SJSA1 (cell line): ENCODE results near the gene HOOK2. TPM values are rescaled to one million over a fixed set of nuclear protein-coding genes. Genes with fewer than 3 reads are reported as not detected.

ENCODE experiments used
- DNase-seq, 2 experiments: peaks; one replicate each; pipeline ENCODE4 v3.0.0-alpha.2; 2015 to 2020; ENCODE audit warnings: low spot score in 2 of 2, low read depth in 1 of 2
- H3K27ac ChIP-seq: fragments of 250-450 bp; sonication (Bioruptor Pico); 2 replicates; pipeline ENCODE4 v1.5.1; 2020; ENCODE audit warnings: mild to moderate bottlenecking, moderate library complexity
- H3K27me3 ChIP-seq: fragments of 250-450 bp; sonication (Bioruptor Pico); replicated peaks from 2 replicates; pipeline ENCODE4 v1.5.1; 2020; ENCODE audit warnings: mild to moderate bottlenecking, moderate library complexity
- H3K36me3 ChIP-seq: fragments of 250-450 bp; sonication (Bioruptor Pico); 2 replicates; pipeline ENCODE4 v1.5.1; 2020; ENCODE audit warnings: mild to moderate bottlenecking
- H3K4me1 ChIP-seq: fragments of 250-450 bp; sonication (Bioruptor Pico); replicated peaks from 2 replicates; pipeline ENCODE4 v1.6.1; 2021; ENCODE audit warnings: mild to moderate bottlenecking
- H3K4me3 ChIP-seq: fragments of 250-450 bp; sonication (Bioruptor Pico); 2 replicates; pipeline ENCODE4 v1.5.1; 2020; ENCODE audit warnings: mild to moderate bottlenecking
- H3K9me3 ChIP-seq: fragments of 250-450 bp; sonication (Bioruptor Pico); replicated peaks from 2 replicates; pipeline ENCODE4 v1.5.1; 2020; ENCODE audit warnings: mild to moderate bottlenecking
- total RNA-seq: library from RNA; depleted of rRNA; stranded (reverse); fragments of >200 nt; shearing (Covaris generic); gene quantifications from 2 replicates; pipeline ENCODE4 v1.2.3, GENCODE V29; 2014

HOOK2 gene
- total RNA-seq, 1 experiment from 2014 or later, result 12.4 TPM

- H3K4me3 ChIP-seq, result peak overlapping the region; percentile 37
- H3K27me3 ChIP-seq, result no peaks in the 10 kb centered on the region
- peak overlapping the region; percentile 69 for H3K27ac ChIP-seq
- no peaks in the 10 kb centered on the region for H3K9me3 ChIP-seq
- H3K36me3 ChIP-seq, result peaks cover 16% of the 10 kb centered on the region
- DNase-seq, result peak; percentile 96
- H3K4me1 ChIP-seq, result peaks cover 74% of the 10 kb centered on the region
These were observed 14.7 kb upstream of the HOOK2 start for GRCh38 chr19:12789904-12790619.

GRCh38 chr19:12789098-12789903 is 13.9 kb upstream of the HOOK2 start:
- Histone ChIP-seq H3K36me3 (peaks cover 16% of the 10 kb centered on the region), H3K27ac (peak overlapping the region; percentile 69), H3K27me3 (no peaks in the 10 kb centered on the region), H3K4me1 (peaks cover 78% of the 10 kb centered on the region), H3K9me3 (no peaks in the 10 kb centered on the region), H3K4me3 (peak overlapping the region; percentile 37)
- peak in 1 of 2 experiments; percentile 64 for DNase-seq

- no peaks in the 10 kb centered on the region for H3K27me3 ChIP-seq
- peak overlapping the region; percentile 37 for H3K4me3 ChIP-seq
- peaks cover 78% of the 10 kb centered on the region for H3K4me1 ChIP-seq
- peak overlapping the region; percentile 69 for H3K27ac ChIP-seq
- no peaks in the 10 kb centered on the region for H3K9me3 ChIP-seq
- DNase-seq, result peak; percentile 69 to 80
- H3K36me3 ChIP-seq, result peaks cover 16% of the 10 kb centered on the region
These were observed 13.3 kb upstream of the HOOK2 start for GRCh38 chr19:12788682-12789097.

DNA sequence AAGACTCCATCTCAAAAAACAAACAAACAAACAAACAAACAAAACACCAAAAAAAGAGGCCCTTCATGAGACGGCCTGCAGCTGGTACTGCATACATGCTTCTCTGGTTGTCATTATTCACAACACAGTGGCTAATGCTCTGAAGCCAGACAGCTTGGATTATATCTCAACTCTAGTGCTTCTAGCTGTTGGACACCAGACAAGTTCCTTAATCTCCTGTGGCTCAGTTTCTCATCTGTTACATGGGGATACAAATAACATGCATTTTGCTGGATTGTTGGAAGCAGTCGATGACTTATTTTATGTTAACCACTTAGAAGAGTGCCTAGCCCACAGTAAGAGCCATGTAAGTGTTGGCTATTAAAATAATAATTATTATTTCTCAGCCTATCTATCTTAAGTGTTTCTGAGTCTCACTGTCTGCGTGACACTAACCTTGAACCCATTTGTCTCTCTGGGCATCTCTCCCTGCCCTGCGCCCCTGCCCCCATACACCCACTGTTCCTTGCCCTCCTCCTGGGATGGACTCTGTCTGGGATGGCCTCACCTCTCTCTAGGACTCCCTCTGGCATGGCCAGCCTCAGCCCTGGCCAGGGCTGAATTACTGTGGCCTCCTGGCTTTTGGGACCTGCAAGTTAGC is 12.8 kb upstream of the HOOK2 start:
- Histone ChIP-seq H3K4me1 (peaks cover 81% of the 10 kb centered on the region), H3K9me3 (no peaks in the 10 kb centered on the region), H3K36me3 (peaks cover 15% of the 10 kb centered on the region), H3K4me3 (no peak overlapping the region), H3K27me3 (no peaks in the 10 kb centered on the region), H3K27ac (0 out of 2 replicates have a peak overlapping the region, but pooled peaks have one; percentile 69)
- no peak for DNase-seq

- H3K4me1 ChIP-seq, result peaks cover 88% of the 10 kb centered on the region
- peaks cover 8% of the 10 kb centered on the region for H3K36me3 ChIP-seq
- no peak overlapping the region for H3K4me3 ChIP-seq
- no peaks in the 10 kb centered on the region for H3K27me3 ChIP-seq
- H3K27ac ChIP-seq, result 0 out of 2 replicates have a peak overlapping the region, but pooled peaks have one; percentile 69
- DNase-seq, result peak in 1 of 2 experiments; percentile 65
- H3K9me3 ChIP-seq, result no peaks in the 10 kb centered on the region
These were observed 12.1 kb upstream of the HOOK2 start for GRCh38 chr19:12787458-12787857.

GRCh38 chr19:12786952-12787351 is 11.6 kb upstream of the HOOK2 start:
- Histone ChIP-seq H3K27me3 (no peaks in the 10 kb centered on the region), H3K9me3 (no peaks in the 10 kb centered on the region), H3K36me3 (peaks cover 3% of the 10 kb centered on the region), H3K27ac (no peak overlapping the region), H3K4me1 (peaks cover 93% of the 10 kb centered on the region), H3K4me3 (no peak overlapping the region)
- DNase-seq, result no peak

DNA sequence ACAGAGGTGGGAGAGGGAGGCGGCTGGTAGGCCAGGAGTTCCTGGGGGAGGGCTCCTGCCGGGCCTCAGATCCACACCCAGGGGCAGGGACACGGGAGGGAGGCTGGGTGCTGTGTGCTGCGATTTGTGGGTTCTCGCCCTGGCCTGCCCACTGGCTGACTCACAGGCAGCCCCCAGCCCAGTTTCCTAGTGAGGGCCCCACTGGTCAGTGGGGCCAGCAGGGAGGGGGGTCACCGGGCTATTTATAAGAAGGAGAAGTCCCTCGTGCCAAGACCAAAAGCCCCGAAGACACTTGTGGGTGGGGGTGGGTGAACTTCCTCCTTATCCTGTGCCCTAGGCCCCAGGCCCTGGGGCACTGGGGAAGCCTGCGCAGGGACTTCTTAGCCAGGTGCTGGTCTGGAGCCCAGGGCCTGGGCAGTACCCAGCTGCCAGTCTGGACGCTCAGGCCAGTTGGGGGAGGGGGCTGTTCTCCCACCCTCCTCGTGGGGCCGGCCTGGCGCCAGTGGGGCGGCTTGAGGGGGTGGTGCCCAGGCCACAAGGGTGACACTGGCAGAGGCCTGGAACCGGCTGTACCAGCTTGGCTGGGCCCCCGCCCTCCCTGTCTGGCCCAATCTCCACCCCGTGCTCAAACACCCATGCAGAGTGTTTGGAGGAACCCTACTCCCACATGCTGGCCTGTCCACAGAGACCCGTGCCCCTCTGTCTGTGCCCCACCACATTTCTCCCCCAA is 11.0 kb upstream of the HOOK2 start:
- H3K36me3 ChIP-seq, result no peaks in the 10 kb centered on the region
- no peaks in the 10 kb centered on the region for H3K27me3 ChIP-seq
- no peaks in the 10 kb centered on the region for H3K9me3 ChIP-seq
- DNase-seq, result no peak
- no peak overlapping the region for H3K4me3 ChIP-seq
- H3K4me1 ChIP-seq, result peaks cover 93% of the 10 kb centered on the region
- H3K27ac ChIP-seq, result peak overlapping the region; percentile 77

GRCh38 chr19:12785431-12786031 is 10.2 kb upstream of the HOOK2 start:
- Histone ChIP-seq H3K27ac (peak overlapping the region; percentile 77), H3K4me1 (peaks cover 86% of the 10 kb centered on the region), H3K27me3 (no peaks in the 10 kb centered on the region), H3K9me3 (no peaks in the 10 kb centered on the region), H3K4me3 (no peak overlapping the region), H3K36me3 (no peaks in the 10 kb centered on the region)
- DNase-seq, result no peak

DNA sequence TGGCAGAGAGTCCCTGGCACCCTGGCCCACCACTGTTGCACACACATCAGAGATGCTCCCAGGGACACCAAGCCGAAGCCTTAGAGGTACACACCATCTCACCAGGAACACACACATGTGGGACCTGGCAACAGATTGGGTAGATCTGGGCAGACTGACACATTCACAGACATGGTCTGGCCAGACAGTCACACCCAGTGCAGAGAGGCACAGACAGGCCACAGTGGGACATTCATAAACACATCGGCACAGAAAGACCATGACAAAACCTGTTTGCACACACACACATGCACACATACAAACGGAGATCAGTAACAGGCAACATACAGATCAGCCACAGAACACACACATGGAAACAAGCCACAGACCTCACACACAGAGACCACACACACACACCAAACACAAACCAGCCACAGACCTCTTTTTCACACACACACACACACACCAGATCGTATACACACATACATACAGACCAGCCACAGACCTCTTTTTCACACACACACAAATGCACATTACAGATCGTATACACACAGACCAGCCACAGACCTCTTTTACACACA is 9.6 kb upstream of the HOOK2 start:
- no peaks in the 10 kb centered on the region for H3K27me3 ChIP-seq
- H3K27ac ChIP-seq, result peak overlapping the region; percentile 77
- H3K9me3 ChIP-seq, result no peaks in the 10 kb centered on the region
- peak; percentile 72 to 77 for DNase-seq
- peaks cover 81% of the 10 kb centered on the region for H3K4me1 ChIP-seq
- H3K36me3 ChIP-seq, result no peaks in the 10 kb centered on the region
- no peak overlapping the region for H3K4me3 ChIP-seq

DNA sequence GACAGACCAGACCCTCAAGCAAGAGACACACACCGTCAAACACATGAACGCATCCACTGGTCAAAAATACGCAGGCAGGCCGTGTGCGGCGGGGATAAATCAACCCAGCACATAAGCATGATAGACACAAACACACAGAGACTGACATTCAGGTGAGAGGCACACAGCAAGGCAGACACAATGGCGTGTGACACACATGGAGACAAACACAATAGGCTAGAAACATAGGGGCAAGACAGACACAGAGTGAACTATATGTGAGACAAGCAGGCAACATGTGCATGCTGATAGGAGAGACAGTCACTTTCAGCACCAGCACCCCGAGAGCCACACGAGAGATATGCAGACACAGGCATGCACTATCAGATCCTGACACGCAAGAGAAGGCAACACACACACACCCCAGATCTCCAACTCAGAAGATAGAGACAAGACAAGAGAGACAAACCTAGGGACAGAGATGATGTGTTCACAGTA is 9.1 kb upstream of the HOOK2 start:
- peak in 1 of 2 experiments; percentile 63 for DNase-seq
- no peaks in the 10 kb centered on the region for H3K36me3 ChIP-seq
- H3K27me3 ChIP-seq, result no peaks in the 10 kb centered on the region
- H3K9me3 ChIP-seq, result no peaks in the 10 kb centered on the region
- H3K27ac ChIP-seq, result peak overlapping the region; percentile 77
- peaks cover 80% of the 10 kb centered on the region for H3K4me1 ChIP-seq
- H3K4me3 ChIP-seq, result no peak overlapping the region

DNA sequence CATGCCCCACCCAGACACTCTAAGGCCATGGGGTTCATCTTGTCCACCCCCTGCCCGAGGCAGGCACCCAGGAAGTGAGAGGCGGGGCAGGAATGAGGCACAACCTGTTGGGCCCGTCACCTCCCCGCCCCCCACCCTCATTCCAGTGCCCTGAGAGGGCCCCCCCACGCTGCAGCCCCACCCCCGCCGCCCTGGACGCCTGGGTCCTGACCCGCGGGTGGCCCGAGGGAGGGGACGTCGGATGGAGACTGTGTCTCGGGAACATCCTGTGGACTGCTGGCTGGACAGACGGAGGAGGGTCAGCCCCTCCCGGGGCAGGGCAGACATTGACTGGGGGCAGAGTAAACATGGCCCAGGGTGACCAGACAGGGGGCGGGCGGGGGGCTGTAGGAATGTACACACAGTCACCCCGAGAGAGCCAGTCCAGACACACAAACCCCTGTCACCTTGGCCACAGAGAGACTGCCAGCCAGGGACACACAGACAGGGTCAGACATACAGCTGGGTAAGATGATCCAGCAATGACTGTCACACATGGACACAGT is 8.6 kb upstream of the HOOK2 start:
- H3K27ac ChIP-seq, result peak overlapping the region; percentile 77
- peak in 1 of 2 experiments; percentile 83 for DNase-seq

GRCh38 chr19:12783291-12783848 is 8.0 kb upstream of the HOOK2 start:
- peaks cover 80% of the 10 kb centered on the region for H3K4me1 ChIP-seq
- peak overlapping the region; percentile 77 for H3K27ac ChIP-seq
- peak; percentile 65 to 68 for DNase-seq
- H3K36me3 ChIP-seq, result no peaks in the 10 kb centered on the region
- no peaks in the 10 kb centered on the region for H3K27me3 ChIP-seq
- no peaks in the 10 kb centered on the region for H3K9me3 ChIP-seq
- H3K4me3 ChIP-seq, result peak overlapping the region; percentile 38

More for the DNA sequence above, 8.6 kb upstream of the HOOK2 start:
- Histone ChIP-seq H3K9me3 (no peaks in the 10 kb centered on the region), H3K4me1 (peaks cover 80% of the 10 kb centered on the region), H3K36me3 (no peaks in the 10 kb centered on the region), H3K27me3 (no peaks in the 10 kb centered on the region), H3K4me3 (no peak overlapping the region)
